NCI-H1092 (cell line): Measurements from ENCODE around the gene SELL.
"Not testable (repeated sequence)": the region's sequence is repeated elsewhere in the genome, so short reads cannot be mapped to it uniquely, and the experiment has no call there.

Source experiments
- DNase-seq: peaks from one replicate; lab custom pipeline; 2025; lab: John Stamatoyannopoulos, UW

Gene SELL

DNA sequence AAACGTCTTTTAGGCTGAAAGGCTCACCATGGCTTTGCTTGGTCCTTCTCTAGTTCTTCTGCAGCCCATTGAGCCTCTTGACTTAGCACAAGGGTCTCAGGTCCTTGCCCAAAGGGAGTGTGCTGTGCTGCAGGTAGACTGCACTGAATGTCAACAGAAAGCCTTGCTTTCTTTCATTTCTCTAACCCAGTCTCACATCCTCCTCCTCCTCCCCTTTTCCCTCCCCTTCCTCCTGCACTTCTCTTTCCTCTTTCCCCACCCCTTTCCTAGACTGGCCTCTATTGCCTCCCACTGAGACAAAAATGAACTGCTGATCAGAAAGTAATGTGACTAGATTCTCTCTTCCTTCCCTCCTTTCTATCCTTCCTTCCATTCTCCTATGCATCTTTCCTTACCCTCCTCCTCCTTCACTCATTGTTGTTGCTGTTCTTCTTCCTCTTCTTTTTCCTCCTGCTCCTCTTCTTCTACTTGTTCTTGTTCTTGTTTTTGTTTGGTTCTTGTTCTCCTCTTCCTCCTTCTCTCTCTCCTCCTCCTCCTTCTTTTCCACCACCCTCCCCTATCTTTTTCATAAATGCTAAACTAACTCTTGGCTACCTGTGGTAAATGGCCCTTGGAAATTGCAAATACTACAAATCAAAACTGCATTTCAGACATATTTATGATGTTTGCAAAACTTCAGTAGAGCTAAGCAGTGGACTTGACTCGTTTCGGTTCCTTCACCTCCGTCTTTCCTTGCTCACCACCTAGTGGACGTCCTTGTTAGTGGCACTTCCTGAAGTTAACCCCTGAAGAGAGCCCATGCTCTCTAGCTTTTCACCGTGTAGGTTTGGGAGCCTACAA lies at the start of gene SELL:
TSS of gene SELL (minus strand) at position 152 of the 840 bp plus-strand sequence. CDS start at position 30, 122 bp downstream.
- peak; percentile 37 for DNase-seq

DNA sequence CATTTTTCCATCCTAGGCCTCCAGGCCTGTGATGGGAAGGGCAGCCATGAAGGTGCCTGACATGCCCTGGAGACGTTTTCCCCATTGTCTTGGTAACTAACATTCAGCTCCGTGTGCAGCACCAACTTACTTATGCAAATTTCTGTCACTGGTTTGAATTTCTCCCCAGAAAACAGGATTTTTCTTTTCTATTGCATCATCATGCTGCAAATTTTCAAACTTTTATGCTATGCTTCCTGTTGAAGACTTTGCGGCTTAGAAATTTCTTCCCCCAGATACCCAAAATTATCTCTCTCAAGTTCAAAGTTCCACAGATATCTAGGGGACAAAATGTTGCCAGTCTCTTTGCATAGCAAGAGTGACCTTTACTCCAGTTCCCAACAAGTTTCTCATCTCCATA lies 47.6 kb upstream of the SELL start:
- DNase-seq, result no peak

DNA sequence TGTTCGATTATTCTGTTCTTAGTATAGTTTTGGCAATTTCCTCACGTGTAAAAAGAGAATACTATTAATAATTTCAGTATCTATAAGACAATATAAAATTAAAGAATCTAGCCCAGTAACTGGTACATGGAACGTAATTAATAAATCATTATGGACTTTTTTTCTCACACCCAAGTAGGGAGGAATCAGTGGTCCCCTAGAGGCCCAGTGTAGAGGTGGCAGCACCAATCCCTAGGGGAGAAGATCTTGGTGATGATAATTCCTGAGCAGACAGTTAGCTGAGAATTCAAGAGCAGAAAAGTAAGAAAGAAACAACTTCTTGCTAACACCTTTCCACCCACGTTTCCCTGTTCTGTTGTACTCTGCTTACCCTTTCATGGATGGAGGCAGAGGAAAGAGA lies 42.1 kb upstream of the SELL start:
- no peak for DNase-seq

DNA sequence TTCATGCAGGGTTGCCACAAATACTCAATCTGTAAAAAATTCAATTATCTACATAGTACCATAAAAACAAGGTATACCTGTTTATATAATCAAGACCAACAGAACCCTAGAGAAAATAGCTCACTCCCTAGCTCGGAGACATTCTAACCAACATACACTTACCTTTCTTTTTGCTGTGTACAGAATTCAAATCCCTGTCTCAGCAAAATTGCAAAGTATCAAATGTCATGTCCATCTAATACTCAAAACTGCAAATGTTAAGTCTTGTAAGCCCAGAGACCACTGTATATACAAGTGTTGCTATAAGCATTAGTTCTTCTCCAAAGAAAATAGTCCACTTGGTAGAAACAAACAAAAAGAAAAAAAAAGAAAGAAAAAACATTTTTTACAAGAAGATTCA lies 38.6 kb upstream of the SELL start:
- DNase-seq, result no peak

DNA sequence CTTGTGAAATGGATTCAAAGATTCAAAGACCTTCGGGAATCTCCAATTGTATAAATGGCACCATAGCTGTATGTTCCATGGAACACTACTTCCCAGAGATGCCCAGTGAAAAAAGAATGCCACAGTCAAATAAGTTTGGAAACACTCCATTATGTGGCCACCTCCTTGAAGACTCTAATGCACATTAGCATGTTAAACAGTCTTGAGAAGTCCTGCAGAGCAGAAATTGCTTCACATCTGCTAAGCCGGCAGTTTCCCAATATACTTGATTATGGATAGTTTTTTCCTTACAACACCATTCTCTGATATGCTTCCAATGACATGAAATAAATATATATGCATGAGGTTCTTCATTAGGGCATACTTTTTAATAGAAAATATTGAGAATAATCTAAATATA lies 35.1 kb upstream of the SELL start:
- no peak for DNase-seq

DNA sequence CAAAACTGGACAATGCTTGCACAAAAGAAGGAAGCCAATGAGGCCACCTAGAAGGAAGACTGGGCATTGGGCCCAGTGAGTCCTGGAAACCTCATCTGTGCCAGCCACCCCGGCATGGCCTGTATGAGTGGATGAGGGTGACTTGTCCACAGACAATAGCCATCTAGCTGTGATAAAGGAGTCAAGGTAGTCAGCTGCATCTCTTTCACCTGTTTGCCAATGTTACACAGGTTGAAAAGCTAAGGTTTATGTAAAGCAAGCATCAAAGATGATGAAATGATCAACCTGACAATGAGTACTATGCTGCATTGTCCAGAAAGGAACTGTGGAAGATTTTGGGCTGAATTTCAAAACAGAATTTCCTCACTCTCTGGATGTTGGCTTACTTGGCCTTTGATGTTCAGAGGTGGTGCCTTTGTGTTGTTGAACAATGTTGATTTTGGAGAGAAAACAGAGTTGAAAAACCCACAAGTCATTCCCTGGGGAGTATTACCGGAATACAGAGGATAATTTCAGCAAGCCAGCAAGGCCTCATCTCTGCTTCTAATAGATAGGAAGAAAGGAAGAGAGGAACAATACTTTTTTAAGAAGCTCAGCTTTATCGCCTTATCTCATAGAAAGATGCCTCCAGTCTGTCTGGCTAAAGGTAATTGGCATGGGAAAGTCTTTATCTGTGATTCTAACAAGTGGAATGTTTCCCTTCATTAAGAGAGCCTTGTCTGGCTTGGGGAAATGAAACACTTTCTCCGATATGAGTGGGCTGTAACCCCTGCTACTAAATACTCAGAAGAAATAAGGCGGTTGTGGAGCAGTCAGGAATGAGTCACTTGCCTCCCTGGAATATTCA lies 33.8 kb upstream of the SELL start:
- DNase-seq, result no peak

DNA sequence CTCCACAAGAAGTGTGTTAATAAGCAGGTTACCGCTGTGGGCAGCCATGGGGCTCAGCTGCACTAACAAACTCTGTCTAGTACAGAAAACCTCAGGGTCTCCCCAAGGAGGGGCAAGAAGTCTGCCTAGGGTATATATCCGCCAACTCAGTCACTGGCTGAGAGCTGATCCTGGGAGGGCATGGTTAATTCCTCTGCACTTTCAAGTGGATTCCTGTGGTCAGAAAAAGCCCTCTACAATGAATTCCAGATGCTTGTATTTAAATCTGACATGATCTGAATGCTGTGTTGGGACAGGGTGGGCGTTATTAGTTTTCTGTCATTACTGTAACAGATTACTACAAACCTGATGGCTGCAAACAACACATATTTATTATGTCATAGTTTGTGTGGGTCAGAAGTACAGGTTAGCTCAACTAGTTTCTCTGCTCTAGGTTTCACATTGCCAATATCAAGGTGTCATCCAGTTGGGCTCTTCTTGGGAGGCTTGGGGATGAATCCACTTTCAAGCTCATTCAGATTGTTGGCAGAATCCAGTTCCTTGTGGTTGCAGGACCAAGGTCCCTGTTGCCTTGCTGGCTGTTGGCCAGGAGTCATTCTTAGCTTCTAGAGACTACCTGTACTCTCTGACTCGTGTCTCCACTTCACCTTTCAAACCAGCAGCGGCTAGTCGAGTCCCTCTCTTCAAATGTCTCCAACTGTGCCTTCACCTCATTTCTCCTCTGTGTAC lies 30.4 kb upstream of the SELL start:
- no peak for DNase-seq

DNA sequence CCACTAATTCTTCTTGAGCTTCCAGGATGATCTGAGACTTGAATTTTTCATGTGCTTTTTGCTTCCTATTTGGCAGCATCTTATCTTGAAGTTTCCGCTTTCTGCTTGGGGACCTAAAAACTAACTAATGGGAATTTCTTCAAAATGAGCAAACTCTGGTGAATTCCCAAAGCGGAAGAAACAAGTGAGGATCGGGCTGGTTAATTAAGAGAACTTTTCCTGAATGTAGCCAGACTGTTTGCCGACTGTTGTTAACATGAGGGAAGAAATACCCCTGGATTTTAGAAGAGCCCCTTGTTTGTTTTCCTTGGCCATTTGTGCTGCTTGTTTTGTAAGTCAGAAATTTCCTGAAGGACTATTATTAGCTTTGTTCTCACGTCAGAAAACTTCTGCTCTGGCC lies 28.6 kb upstream of the SELL start:
- no peak for DNase-seq

DNA sequence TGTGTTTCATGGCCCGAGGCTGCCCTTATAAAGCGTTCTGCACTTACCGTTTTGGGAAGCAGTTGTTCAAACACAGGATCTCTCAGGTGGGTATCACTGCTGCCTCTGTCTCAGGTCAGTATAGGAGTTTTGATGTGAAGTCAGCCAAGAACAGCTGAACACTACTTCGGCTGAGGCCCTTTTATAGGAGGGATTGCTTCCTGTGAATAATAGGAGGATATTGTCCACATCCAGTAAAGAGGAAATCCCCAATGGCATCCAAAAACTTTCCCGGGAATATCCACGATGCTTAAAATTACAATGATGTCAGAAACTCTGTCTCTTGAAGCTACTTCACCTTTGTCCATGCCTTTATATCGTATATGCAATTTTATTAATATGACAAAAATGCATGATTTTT lies 22.5 kb upstream of the SELL start, which contains the start of gene SELE:
TSS of gene SELE (minus strand) at position 156 of the 400 bp plus-strand sequence. CDS start 467 bp downstream, outside the sequence.
- DNase-seq, result no peak

DNA sequence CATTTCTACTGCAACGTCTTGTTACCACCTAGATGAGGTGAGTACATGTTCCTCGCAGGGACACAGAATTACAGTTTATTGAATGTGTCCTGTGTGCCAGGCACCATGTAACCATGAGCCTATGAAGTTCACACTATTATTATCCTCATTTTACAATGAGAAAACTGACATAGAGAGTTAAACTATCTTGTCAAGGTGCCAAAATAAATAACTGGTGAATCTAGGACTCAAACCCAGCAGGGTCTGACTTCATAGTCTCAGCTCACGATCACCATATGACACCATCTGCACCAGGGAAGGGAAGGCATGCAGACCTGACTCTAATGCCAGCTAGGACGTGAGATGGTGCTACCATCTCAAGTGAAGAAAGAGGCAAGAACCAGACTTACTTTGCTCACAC lies 20.0 kb upstream of the SELL start:
- DNase-seq, result no peak

DNA sequence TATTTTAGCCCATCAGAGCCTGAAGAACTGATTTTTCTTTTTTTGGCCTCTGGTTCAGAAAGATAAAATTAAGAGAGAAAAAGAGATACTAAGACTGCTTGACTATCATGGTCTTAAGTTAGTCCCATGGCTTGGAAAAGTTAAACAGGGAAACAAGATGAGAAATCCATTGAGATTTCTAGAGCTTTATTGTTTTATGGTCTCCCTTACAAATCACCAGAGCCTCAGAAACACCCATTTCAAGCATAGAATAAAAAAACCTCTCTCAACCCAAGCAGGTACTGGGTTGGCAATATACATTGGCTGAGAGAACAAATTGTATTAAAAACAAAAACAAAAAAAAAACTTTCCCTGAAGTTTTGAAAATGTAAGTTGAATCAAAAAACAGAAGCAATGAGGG lies 18.6 kb upstream of the SELL start:
- no peak for DNase-seq

DNA sequence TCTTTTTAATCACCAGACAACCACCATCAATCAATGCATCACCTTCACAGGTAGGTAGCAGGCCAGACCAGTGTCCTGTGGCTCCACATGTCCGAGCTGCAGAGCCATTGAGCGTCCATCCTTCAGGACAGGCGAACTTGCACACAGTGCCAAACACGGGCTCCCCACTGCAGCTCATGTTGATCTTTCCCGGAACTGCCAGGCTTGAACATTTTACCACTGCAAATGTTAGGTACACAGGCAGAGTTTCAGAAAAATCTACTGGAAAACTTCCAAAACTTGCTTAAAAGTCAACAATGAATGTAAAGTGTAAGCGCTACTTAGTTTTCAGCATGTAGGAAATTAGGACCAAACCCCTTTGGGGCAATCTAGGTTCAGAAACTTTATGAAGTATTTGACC lies 15.9 kb upstream of the SELL start:
- no peak for DNase-seq

DNA sequence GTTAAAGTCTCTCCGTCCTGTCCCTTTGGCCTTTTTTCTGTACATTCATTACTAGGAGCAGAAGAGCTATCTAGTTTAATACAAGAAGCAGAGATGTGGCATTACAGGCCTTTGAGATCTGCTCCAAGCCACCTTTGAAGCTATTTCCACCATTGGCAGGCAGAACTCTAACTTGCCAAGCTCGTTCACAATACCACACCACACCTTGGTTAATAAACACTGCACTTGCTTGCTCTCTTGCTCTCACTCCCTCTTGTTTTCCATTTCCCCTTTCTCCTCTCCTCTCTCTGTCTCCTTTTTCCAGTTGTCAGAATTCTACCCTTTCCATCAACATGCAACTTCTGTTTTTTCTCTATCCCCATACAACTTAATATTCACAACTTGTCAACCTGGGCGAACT lies 15.4 kb upstream of the SELL start:
- no peak for DNase-seq

DNA sequence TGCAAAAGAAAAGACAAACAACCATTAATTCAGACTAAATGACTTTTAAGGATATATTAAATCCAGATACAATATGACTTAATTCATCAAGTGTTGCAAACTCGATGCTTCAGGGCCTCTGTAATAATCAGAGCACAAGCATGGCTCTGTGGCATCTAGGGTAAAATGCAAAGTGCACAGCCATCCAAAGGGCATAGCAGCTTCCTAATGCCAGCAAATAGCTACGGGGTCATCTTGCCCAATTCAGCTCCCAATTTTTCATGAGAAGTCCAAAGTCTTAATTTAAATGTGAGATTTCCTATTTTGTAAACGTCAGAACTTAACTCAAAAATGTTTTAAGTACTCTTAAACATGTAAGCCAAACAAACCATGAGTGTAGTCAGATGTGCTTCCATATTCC lies 14.5 kb upstream of the SELL start:
- no peak for DNase-seq

DNA sequence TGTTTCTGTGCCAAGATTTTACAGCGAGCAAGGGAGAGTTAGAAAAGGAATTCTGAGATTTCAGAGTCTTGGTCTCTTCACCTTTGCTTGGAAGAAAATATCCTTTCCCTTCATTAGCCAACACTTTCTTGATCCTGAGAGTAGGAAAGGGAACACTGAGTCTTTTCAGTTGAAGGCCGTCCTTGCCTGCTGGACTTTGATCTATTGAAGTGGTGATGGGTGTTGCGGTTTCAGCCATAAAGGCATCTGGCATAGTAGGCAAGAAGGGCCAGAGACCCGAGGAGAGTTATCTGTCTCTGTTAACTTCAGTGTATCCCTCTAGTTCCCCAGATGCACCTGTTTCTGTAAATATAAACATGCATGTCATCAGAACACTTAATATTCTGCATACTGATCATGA lies 12.7 kb upstream of the SELL start:
- DNase-seq, result no peak

DNA sequence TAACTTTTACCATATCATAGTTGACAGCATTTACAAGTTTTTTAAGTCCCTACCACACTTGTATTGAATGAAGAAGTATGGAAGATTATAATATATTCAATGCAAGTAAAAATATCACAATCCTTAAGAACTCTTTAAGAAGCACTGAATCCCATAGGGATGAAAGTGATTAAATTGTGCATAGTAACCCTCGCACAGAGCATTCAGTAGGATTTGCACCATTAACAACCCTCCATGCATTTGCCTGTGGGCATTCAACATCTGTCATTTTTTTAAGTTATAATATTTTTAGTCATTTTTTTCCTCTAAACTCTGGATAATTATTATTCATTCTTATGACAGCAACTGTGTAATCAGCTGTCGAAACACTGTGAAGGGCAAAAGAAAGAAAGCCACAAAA lies 12.3 kb upstream of the SELL start:
- no peak for DNase-seq

DNA sequence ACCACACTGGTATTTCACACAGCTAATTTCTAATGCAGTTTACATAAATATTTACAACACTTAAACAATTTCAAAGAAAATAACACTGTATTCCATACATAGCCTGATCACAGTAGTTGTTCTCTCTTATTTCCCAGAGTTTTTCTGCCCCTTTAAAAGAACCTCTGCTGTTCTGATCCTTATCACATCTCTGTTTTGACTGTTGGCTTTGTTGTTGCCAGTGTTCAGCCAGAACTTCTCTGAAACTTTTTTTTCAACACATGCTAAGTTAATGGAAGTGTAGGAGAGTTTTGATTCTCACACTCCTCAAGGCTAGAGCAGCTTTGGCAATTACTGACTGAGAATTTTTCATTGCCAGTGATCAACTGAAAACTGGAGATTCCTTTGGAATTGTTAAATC lies 11.4 kb upstream of the SELL start:
- DNase-seq, result no peak

DNA sequence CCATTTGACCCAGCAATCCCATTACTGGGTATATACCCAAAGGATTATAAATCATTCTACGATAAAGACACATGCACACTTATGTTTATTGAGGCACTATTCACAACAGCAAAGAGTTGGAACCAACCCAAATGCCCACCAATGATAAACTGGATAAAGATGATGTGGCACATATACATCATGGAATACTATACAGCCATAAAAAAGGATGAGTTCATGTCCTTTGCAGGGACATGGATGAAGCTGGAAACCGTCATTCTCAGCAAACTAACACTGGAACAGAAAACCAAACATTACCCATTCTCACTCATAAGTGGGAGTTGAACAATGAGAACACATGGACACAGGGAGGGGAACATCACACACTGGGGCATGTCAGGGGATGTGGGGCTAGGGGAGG lies 3.7 kb upstream of the SELL start:
- DNase-seq, result not testable (repeated sequence)

DNA sequence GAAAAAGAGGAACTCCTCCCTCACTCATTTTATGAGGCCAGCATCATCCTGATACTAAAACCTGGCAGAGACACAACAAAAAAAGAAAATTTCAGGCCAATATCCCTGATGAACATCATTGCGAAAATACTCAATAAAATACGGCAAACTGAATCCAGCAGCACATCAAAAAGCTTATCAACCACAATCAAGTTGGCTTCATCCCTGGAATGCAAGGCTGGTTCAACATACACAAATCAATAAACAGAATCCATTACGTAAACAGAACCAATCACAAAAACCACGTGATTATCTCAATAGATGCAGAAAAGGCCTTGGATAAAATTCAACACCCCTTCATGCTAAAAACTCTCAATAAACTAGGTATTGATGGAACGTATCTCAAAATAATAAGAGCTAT lies 1.7 kb upstream of the SELL start:
- DNase-seq, result not testable (repeated sequence)

DNA sequence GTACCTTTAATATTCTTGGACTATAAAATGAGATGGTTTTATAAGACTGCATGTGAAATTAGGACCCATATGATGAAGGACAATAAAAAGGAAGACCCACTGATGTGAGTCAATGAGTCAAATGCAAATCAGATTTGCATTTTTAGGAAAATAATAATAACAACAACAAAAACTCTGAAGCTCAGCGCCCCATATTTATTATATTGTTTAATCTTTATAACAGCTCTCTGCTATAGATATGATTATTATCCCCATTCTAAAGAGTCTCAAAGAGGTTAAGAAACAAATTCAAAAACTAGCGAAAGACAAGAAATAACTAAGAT lies 850 bp upstream of the SELL start:
- no peak for DNase-seq

DNA sequence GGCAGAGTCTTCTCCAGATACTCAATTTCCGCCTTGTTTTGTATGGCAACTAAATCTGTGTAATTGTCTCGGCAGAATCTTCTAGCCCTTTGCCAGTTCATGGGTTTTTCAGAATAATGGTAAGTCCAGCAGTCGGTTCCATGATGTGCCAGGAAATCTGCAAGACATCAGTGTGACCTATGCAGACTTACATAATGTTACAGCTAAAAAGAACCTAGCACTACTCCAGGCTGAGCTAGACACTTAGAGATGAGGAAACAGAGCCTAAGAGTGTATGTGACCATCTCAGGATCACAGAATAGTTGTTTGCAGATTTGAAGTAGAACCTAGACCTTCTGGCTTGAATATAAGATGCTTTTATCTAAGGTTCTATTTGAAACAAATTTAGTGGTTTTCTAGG lies 2.8 kb downstream of the SELL start:
- no peak for DNase-seq

DNA sequence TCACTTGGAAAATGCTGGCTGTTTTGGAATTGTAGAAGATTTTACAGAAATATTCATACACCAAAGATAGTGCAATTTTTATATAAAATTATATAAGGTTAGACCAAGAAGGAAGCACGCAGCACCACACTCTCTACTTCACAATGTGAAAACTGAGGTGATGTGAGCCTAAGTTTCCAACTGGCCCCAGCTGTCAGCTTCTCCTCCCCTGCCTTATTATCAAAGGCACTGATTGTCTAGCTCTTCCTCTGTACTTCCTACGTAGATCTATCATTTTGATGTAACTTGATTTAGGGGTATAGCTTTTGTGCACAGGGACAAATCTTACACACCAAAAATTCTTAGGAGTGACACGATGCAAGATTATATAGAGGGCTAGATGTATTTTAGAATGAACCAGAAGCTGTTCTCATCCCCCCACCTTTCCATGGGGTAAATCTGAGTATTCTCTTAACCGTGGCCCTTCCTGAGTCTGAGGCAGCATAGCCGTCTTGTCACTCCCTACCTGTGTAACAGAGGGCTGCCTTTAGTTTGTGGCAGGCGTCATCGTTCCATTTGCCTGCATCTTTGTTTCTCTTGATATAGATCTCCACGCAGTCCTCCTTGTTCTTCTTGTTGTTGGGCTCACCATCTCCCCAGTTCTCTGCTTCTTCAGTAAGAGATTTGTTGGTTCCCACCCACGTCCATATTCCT lies 3.4 kb downstream of the SELL start:
- DNase-seq, result no peak
